T-helper 1 cell treated with Interleukin-12 subunit alpha and Interleukin-12 subunit beta and Interleukin-4 antibody, amounts not matched to agents 30 ng/mL and 1 ng/mL, for 36 hours (primary cell): ENCODE data around the gene C1orf53. TPM values are rescaled to one million over a fixed set of nuclear protein-coding genes. Genes with fewer than 3 reads are reported as not detected.

Experiments used
- intact Hi-C: fragments of 100-400 bp; cut with micrococcal nuclease; formaldehyde crosslinking; loops from one replicate; pipeline ENCODE4 v1.15.1; 2024
- total RNA-seq: library from RNA; stranded (reverse); gene quantifications from 2 replicates; pipeline ENCODE4 v1.2.3, GENCODE V29; 2022

C1orf53 gene
- total RNA-seq, 1 donor from 2014 or later: 0.78 TPM

DNA sequence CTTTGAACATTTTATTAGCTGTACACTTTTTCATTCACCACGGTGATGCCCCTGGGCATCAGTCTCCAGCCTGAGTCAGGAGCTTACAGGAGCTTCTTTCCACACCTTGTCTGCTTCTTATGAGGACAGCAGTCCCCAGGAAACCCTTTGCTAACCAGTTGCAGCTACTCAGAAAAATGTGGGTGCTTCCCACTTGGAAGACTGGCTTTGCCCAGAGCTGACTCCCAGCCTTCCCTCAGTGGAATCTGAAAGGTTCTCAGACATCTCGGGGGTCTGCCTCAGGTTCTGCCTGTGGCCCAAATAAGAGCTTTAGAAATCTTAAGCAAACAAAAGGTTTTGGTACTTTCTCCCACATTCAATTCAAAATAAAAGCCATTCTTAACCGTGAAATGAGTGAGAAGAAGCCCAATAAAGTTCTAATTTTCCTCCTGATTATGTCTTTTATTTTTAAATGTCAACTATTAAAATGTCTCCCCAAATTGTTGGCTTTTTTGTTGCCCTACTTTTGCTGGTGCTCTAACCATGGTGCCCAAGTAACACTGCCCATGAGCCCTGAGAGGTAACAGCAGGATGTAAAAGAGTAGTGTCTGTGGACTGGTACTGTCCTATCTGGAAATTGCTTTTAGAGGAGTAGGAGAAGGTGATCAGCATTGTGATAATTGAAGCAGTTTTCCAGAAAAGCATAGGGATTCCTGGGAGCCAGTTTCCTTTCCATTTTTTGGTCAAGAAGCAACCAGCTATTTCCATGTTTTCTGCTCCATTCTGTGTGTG, 5.6 kb downstream of the C1orf53 start:
- intact Hi-C loops: loop anchor here (10.0 kb wide), 2 partner anchors 763 to 777 kb away; partner anchors contain the start of gene ASPM

DNA sequence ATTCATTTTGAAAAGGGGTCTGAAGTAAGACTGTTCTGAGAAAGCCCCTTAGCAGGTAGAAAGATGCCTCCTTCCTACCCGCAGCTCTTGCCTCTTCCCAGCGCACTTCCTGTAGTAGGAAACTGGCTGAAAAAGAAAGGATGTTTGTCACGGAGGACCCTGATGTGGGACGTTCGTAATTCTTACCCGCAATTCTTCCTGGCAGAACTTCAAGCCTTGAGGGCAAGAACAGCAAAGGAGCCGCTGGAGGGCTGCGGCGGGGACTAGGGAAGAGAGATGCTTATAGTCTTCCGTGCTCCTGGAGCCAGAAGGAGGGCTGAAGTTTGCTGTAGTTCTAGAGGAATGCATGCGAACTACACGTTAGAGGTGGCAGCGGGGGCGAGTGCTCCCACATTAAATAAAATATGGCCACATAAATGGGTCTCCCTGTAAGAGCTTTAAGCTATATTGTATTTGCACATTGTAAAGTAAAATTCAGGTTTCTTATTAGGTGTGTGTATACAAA, 6.3 kb downstream of the C1orf53 start:
- intact Hi-C loops: loop anchor here (1.0 to 10.0 kb wide), 3 partner anchors 10 to 776 kb away; partner anchors contain the start of gene ASPM

DNA sequence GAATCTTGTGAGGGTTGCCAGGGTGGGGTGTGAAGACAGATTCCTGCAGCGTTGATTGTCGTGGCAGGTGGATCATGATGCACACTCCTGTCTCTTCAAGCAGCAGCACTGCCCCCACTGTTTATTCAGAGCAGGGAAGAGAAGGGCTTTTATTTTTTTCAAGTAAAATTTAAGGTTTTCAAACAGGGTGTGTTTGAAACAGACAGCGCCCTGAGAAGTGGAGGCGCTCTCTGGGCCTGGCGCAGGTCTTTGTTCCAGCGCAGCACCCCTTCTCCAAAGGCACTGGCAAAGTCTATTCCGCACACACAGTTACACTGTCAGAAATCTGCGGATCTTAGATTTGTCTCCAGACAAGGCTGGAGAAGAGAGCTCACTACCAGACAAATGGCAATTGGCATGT, 7.0 kb downstream of the C1orf53 start:
- intact Hi-C loops: loop anchor here (1.0 to 10.0 kb wide), 3 partner anchors 9 to 775 kb away; partner anchors contain the start of gene ASPM

- intact Hi-C loops: no loop called here
Measured at GRCh38 chr1:197910120-197910991, 7.9 kb downstream of the C1orf53 start.

- intact Hi-C loops: loop anchor here (1.0 kb wide), 1 partner anchor 8 kb away; no protein-coding TSS in a partner anchor
Measured at GRCh38 chr1:197911111-197911856, 8.9 kb downstream of the C1orf53 start.

DNA sequence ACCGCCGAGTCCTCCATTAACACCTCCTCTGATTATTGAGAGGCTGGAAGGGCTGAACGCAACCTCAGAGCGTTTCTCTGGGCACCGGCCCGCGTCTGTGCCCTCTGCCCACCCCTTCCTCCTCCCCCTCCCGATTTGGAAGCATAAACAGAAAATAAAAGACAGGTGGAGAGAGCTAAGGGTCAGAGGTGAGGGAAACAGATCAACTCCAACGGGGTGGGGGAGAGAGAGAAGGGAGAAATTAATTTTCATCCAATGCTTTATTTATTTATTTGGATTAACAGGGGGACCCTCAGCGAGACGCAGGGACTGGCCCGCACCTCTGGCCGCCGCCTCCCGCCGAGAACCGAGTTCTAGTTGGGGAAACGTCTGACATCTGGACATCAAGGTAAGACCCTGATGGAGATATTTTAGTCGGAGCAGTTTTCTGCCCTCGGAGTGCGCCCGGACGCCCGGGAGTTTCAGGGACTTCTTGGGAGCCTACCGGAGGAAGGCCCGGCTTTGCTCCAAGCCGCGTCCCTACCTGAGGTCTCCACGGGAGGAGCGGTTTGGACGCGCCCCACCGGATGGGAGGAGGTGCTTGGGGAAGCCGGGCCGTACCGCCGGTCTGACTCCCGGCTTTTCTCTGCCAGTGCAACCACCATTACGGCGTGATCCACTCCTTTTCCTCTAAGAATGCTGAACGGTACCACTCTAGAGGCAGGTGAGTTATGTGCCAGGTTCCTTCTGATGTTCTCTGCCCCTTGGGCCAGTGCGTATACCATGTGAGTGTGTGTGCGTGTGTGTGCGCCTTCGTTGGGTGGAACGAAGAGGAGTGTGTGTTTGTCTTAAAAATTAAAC, 9.6 kb downstream of the C1orf53 start:
- intact Hi-C loops: loop anchor here (1.0 kb wide), 1 partner anchor 9 kb away; no protein-coding TSS in a partner anchor

GRCh38 chr1:197912739-197913494, 10.5 kb downstream of the C1orf53 start:
- intact Hi-C loops: no loop called here

- intact Hi-C loops: no loop called here
Measured at GRCh38 chr1:197913495-197914276, 11.3 kb downstream of the C1orf53 start.

DNA sequence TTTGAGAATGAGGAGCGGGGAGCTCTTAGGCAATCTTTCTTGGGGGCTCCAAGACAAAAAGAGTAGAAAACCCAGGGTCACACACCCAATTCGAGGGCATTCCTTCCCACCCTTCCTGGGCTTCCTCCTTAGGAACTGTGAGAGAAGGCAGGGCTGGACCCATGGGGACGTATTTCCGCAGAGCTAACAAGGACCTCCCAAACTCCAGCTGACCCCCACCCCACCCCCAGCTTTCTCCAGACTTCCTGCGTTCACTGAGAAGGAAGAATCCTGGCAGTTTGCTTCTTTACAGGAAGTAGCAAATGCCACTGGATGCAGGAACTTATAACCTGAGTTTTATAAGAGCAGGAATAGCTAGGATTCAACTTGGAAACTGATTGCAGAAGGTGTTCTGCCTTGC, 12.1 kb downstream of the C1orf53 start:
- intact Hi-C loops: no loop called here

DNA sequence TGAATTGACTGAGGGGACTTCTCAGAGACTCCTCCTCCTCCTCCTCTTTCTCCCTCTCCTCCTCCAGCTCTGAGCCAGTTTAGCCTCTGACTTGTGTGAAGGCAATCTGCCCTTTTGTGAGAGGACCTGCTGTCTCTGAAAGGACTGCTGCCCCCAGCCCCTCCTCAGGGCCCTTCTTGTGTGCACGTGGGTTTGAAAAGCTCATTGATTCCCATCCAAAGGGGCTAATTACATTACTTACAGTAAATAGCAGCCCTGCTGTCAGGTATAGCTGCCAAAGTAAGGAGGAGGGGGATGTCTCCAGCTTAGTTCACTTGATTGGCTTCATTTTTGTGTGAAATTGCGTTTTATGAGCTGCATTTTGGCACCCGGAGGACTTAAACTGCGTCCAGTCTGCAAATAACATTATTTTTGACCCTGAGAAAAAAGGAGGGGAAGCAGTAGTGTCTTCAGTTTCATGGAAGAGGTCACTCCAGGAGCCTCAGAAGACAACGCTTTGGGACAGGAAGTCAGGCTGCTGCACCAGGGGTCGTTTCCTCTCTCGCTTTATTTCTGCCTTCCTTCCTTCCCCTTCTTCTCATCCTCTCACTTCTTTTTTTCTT, 12.9 kb downstream of the C1orf53 start:
- intact Hi-C loops: no loop called here

DNA sequence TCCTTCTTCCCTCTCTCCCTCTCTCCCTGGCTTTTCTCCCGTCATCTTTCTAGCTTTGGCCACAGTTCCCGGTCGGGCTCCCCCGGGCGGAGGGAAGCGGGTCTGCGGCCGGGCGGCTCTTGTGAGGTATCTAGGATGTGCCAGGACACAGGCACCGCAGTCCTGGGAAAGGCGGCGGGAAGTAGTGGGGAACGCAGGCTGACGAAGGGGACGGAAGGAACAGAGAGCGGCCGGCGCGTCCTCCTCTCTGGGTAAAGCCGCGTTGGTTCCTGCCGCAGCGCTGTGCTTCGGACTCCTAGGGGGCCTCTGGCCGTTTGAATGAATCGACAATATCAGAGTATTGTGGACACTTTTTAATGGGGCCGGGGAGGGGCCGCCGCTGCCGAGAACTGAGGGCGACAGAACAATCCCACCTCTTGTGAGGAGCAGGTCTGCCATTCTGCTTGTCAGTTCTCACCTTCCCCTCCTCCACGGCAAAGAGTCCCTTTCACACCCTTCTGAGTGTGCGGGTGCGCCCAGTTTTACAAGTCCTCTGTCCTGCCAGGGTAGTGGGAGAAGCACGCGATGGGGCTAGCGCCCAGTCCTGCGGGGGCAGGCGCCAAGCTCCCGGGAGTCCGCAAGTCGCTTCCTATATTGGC, 13.6 kb downstream of the C1orf53 start:
- intact Hi-C loops: no loop called here

DNA sequence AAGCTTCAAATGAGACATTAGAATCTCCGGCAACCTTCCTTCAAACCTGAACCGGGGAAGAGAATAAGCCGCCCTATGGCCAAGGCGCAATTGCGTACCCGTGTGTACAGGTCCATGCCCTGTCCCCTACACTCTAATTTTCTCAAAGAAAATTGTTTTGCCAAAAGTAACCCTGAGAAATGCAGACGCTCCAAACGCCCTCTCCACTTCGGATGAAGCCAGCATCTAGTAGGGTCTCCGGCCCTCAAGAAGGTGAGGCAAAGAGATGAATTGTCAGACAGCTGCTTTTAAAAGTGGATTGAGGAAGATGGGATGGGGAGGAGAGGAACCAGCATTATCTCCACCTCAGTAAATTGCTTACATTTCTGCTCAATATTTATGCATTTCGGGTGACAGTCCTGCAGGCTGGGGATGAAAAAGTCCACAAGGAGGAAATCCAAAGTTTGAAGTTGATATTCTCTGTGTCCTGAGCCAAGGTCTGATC, 14.1 kb downstream of the C1orf53 start:
- intact Hi-C loops: no loop called here

DNA sequence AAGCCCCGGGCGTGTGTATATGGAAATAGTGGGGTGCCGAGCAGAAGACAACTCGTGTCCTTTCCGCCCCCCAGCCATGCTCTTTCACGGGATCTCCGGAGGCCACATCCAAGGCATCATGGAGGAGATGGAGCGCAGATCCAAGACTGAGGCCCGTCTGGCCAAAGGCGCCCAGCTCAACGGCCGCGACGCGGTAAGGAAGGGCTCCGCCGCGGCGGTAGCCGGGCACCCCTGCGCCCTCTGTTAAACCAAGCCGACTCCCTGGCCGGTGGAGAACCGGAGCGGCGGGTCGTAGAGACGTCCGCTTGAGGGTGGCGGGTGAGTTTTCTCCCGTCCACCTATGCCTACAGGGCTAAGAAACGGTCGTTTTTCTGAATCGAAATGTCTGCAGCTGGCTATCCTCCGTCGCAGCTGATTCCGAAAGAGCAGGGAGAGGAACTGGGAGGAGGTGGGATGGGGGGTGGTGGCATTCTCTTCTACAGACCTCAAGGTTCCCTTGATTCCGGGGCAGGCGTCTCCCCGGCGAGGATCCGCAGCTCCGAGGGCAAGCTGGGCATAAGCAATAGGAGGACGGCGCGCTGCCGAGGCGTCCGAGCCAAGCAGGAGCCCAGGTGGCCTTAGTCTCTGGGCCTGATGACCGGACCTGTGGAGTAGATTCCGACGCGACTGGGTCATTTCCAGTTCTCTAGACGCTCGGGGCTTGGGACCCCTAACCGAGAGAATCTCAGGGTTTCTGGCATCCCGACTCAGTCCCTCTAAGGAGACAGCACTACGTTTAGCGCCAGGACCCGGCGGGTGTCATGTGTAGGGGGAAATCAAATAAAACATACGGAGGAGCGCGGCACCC, 15.6 kb downstream of the C1orf53 start:
- intact Hi-C loops: loop anchor here (1.0 to 2.0 kb wide), 2 partner anchors 9 to 13 kb away; no protein-coding TSS in a partner anchor

GRCh38 chr1:197918807-197919345, 16.4 kb downstream of the C1orf53 start:
- intact Hi-C loops: loop anchor here (1.0 to 2.0 kb wide), 2 partner anchors 10 to 14 kb away; no protein-coding TSS in a partner anchor

- intact Hi-C loops: loop anchor here (2.0 to 5.0 kb wide), 2 partner anchors 15 to 438 kb away; no protein-coding TSS in a partner anchor
Measured at GRCh38 chr1:197919346-197920066, 17.1 kb downstream of the C1orf53 start.
